GM06990 (cell line): ENCODE results near the gene FXYD2.

Experiments
- DNase-seq: peaks from one replicate; pipeline ENCODE4 v3.0.0-alpha.2; 2011; ENCODE audit not compliant: insufficient read length; ENCODE audit errors: extremely low read depth
- H3K27me3 ChIP-seq: replicated peaks from 2 replicates; pipeline ENCODE4 v1.6.0; 2011; ENCODE audit warnings: low read length; ENCODE audit not compliant: control insufficient read depth, insufficient read depth
- H3K36me3 ChIP-seq: 2 replicates; pipeline ENCODE4 v1.5.1; 2011; ENCODE audit warnings: low read length; ENCODE audit not compliant: control insufficient read depth, insufficient read depth
- H3K4me3 ChIP-seq: replicated peaks from 2 replicates; pipeline ENCODE4 v1.5.1; 2011; ENCODE audit warnings: low read depth, mild to moderate bottlenecking, control low read depth, low read length
- CTCF ChIP-seq: IDR thresholded peaks from 2 replicates; pipeline ENCODE4 v1.5.1; 2011; ENCODE audit warnings: low read length, control low read depth, mild to moderate bottlenecking, inconsistent platforms; ENCODE audit not compliant: insufficient read depth, poor library complexity, severe bottlenecking

The FXYD2 gene

GRCh38 chr11:117786135-117786870, 38.2 kb downstream of the FXYD2 start:
- H3K27me3 ChIP-seq, result no peaks in the 10 kb centered on the region; the same call in none of the 2 replicates
- no peak for TF ChIP-seq CTCF
- DNase-seq, result no peak
- no peak overlapping the region for H3K4me3 ChIP-seq
- H3K36me3 ChIP-seq, result no peaks in the 10 kb centered on the region

DNA sequence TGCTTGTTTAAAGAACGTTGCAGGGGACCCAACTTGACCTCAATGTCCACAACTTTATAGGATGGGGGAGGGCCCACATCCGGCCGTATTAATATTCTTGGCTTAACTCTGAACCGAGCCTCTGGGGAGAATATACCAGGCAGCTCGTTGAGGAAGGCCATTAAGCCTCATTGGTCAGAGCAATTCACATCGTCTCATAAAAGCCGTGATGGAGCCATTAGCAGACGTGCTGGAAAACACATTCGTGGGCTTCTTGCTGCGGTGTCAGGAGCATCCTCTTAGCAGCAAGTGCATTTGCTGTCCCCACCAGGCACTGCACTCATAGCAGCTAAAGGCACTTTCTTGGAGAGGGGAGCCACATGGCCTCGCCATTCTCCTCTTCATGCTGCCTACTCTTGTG, 42.4 kb downstream of the FXYD2 start:
- Histone ChIP-seq H3K27me3 (no peaks in the 10 kb centered on the region; the same call in none of the 2 replicates), H3K4me3 (no peak overlapping the region), H3K36me3 (no peaks in the 10 kb centered on the region)
- DNase-seq, result no peak
- TF ChIP-seq CTCF, result no peak

DNA sequence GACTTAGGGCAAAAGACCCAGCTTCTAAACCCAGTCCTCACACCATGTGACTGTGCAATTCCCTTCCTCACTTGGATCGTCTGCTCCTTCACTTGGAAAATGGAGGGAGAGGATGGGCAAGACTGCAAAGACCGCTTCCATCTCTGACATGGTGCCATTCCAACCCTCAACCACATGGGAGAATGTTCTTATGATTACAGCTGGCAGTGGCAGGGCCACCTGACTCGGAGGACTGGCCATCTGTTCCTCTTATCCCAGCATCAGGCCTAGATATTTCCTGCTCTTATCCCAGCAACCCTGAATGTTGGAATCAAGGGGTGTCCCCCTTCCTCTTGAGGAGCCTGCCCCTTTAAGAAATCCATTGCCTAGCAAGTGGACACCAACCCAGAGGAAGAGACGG, 42.9 kb downstream of the FXYD2 start:
- Histone ChIP-seq H3K36me3 (no peaks in the 10 kb centered on the region), H3K27me3 (peaks cover 3% of the 10 kb centered on the region), H3K4me3 (no peak overlapping the region)
- DNase-seq, result no peak
- TF ChIP-seq CTCF, result no peak

GRCh38 chr11:117780456-117780855, 44.1 kb downstream of the FXYD2 start:
- no peak overlapping the region for H3K4me3 ChIP-seq
- H3K27me3 ChIP-seq, result peaks cover 4% of the 10 kb centered on the region
- TF ChIP-seq CTCF, result no peak
- no peak for DNase-seq
- H3K36me3 ChIP-seq, result no peaks in the 10 kb centered on the region

- H3K36me3 ChIP-seq, result no peaks in the 10 kb centered on the region
- no peak for DNase-seq
- no peak overlapping the region for H3K4me3 ChIP-seq
- peaks cover 5% of the 10 kb centered on the region for H3K27me3 ChIP-seq
- no peak for TF ChIP-seq CTCF
Measured at GRCh38 chr11:117774553-117774952, 50.0 kb downstream of the FXYD2 start.

DNA sequence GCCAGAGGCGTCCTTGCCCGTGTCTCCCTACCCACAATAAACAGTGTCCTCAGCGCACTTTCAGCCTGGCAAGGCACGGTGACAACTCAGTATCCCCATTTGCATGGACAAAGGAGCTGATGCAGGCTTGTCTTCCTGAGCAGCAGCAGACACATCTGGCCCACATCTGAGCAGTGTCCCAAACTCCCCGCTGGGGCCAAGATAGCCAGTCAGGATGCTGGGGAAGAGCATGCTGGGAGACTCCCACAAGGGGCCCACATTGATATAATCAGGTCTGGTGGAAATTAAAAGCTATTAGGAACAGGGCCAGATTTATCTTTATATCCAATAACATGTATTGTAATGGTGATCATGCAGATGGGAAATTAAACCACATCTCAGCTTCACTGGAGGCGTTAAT, 52.2 kb downstream of the FXYD2 start:
- no peak for DNase-seq
- Histone ChIP-seq H3K36me3 (no peaks in the 10 kb centered on the region), H3K27me3 (peaks cover 5% of the 10 kb centered on the region), H3K4me3 (no peak overlapping the region)
- no peak for TF ChIP-seq CTCF
